HG02623 (cell line): Measurements from ENCODE around the gene TRIP13.
"Not testable (repeated sequence)": the region's sequence is repeated elsewhere in the genome, so short reads cannot be mapped to it uniquely, and the experiment has no call there.

ENCODE experiments used
- ATAC-seq: cut with Tn5 transposase; IDR thresholded peaks from one replicate; pipeline ENCODE4 v1.9.1; 2021; ENCODE audit warnings: moderate library complexity; ENCODE audit not compliant: unreplicated experiment

TRIP13 gene

GRCh38 chr5:871596-872298 is 20.9 kb upstream of the TRIP13 start:
- ATAC-seq: no peak

- ATAC-seq: no peak
Observed at GRCh38 chr5:872301-872700, 20.4 kb upstream of the TRIP13 start.

GRCh38 chr5:873328-873727 is 19.4 kb upstream of the TRIP13 start:
- no peak for ATAC-seq

GRCh38 chr5:875931-876330 is 16.8 kb upstream of the TRIP13 start:
- no peak for ATAC-seq

GRCh38 chr5:876398-877365 is 16.0 kb upstream of the TRIP13 start:
- no peak for ATAC-seq

GRCh38 chr5:878125-878524 is 14.6 kb upstream of the TRIP13 start:
- ATAC-seq: no peak

GRCh38 chr5:878677-879076 is 14.0 kb upstream of the TRIP13 start:
- not testable (repeated sequence) for ATAC-seq

GRCh38 chr5:880816-881550 is 11.7 kb upstream of the TRIP13 start:
- no peak for ATAC-seq

- ATAC-seq: no peak
Observed at GRCh38 chr5:881551-881935, 11.1 kb upstream of the TRIP13 start.

GRCh38 chr5:882253-883183 is 10.2 kb upstream of the TRIP13 start:
- no peak for ATAC-seq

- no peak for ATAC-seq
Observed at GRCh38 chr5:883475-884181, 9.1 kb upstream of the TRIP13 start.

GRCh38 chr5:884345-885126 is 8.1 kb upstream of the TRIP13 start:
- ATAC-seq: no peak

GRCh38 chr5:885127-885442 is 7.6 kb upstream of the TRIP13 start:
- ATAC-seq: no peak

- ATAC-seq: no peak
Observed at GRCh38 chr5:885529-885928, 7.2 kb upstream of the TRIP13 start.

- ATAC-seq: no peak
Observed at GRCh38 chr5:886036-886435, 6.6 kb upstream of the TRIP13 start.

- ATAC-seq: no peak
Observed at GRCh38 chr5:886716-887325, 5.9 kb upstream of the TRIP13 start.

- ATAC-seq: no peak
Observed at GRCh38 chr5:887947-888637, 4.6 kb upstream of the TRIP13 start.

GRCh38 chr5:888638-889035 is 4.0 kb upstream of the TRIP13 start:
- no peak for ATAC-seq
